ENCODE measurements around the gene LENG8.

GRCh38 chr19:54436031-54436523 is 12.9 kb upstream of the LENG8 start:
- TF ChIP-seq REST (IDR thresholded peaks at IDR 0.05): no peak
- TF ChIP-seq CTCF (IDR thresholded peaks at IDR 0.05; ENCODE audit: low read depth, low read length, missing input control): no peak
- TF ChIP-seq ZBTB33 (IDR thresholded peaks at IDR 0.05): no peak
